ENCODE data around the gene JARID2. TPM values are rescaled to one million over a fixed set of nuclear protein-coding genes. Genes with fewer than 3 reads are reported as not detected.

Gene JARID2
- total RNA-seq, 1 donor from 2014 or later, result 17.9 TPM

DNA sequence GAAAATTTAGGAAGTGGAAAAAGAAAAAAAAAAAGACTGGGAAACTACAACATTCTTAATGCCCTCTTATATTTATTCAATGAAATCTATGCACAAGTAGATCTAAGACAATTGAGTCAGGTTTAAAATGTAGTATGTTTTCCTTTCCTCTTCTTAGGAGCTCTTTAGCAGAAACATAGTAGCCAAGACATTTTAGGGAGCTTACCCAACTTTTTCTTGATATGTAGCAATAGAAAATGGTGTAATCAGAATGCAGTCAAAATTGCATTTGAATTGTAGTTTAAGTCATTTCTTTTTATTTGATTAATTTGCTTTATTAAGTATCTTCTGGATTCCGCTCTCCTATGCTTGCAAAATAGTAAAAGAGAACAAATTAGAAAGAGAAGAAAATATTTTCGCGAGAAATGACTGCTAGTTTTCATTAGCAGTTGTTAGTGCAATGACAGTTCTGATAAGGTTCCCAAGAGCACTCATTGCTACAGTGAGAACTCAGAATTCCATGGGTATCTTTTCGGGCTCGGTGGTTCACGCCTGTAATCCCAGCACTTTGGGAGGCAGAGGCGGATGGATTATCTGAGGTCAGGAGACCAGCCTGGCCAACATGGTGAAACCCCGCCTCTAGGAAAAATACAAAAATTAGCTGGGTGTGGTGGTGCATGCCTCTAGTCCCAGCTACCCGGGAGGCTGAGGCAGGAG lies 52.2 kb downstream of the JARID2 start:
- intact Hi-C loops (cut with DNase I), result no loop called here
- no peak for TF ChIP-seq POLR2AphosphoS5 (IDR thresholded peaks at IDR 0.05; ENCODE audit: insufficient read depth in 1 of 2, low read depth in 1 of 2)
- TF ChIP-seq POLR2A (IDR thresholded peaks at IDR 0.05), result no peak
- TF ChIP-seq, protein P1, sequence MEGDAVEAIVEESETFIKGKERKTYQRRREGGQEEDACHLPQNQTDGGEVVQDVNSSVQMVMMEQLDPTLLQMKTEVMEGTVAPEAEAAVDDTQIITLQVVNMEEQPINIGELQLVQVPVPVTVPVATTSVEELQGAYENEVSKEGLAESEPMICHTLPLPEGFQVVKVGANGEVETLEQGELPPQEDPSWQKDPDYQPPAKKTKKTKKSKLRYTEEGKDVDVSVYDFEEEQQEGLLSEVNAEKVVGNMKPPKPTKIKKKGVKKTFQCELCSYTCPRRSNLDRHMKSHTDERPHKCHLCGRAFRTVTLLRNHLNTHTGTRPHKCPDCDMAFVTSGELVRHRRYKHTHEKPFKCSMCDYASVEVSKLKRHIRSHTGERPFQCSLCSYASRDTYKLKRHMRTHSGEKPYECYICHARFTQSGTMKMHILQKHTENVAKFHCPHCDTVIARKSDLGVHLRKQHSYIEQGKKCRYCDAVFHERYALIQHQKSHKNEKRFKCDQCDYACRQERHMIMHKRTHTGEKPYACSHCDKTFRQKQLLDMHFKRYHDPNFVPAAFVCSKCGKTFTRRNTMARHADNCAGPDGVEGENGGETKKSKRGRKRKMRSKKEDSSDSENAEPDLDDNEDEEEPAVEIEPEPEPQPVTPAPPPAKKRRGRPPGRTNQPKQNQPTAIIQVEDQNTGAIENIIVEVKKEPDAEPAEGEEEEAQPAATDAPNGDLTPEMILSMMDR (IDR thresholded peaks at IDR 0.05), result no peak
- no peak overlapping the region for H3K4me3 ChIP-seq
- no peaks in the 10 kb centered on the region for H3K27me3 ChIP-seq
- no peaks in the 10 kb centered on the region for H3K36me3 ChIP-seq
- no peak for DNase-seq (ENCODE audit: extremely low spot score in 2 of 2)
- no peaks in the 10 kb centered on the region for H3K9me3 ChIP-seq
- no peak overlapping the region for H3K27ac ChIP-seq
- H3K4me1 ChIP-seq, result peaks cover 29% of the 10 kb centered on the region

GRCh38 chr6:15299430-15300131 lies 53.7 kb downstream of the JARID2 start:
- H3K27ac ChIP-seq, result no peak overlapping the region
- H3K9me3 ChIP-seq, result no peaks in the 10 kb centered on the region
- intact Hi-C loops (cut with DNase I), result no loop called here
- no peak for DNase-seq (ENCODE audit: extremely low spot score in 2 of 2)
- H3K27me3 ChIP-seq, result no peaks in the 10 kb centered on the region
- no peaks in the 10 kb centered on the region for H3K36me3 ChIP-seq
- H3K4me1 ChIP-seq, result peaks cover 38% of the 10 kb centered on the region
- TF ChIP-seq POLR2AphosphoS5 (IDR thresholded peaks at IDR 0.05; ENCODE audit: insufficient read depth in 1 of 2, low read depth in 1 of 2) (no peak), POLR2A (IDR thresholded peaks at IDR 0.05) (no peak)
- TF ChIP-seq, protein P1 (IDR thresholded peaks at IDR 0.05), result no peak
- no peak overlapping the region for H3K4me3 ChIP-seq

DNA sequence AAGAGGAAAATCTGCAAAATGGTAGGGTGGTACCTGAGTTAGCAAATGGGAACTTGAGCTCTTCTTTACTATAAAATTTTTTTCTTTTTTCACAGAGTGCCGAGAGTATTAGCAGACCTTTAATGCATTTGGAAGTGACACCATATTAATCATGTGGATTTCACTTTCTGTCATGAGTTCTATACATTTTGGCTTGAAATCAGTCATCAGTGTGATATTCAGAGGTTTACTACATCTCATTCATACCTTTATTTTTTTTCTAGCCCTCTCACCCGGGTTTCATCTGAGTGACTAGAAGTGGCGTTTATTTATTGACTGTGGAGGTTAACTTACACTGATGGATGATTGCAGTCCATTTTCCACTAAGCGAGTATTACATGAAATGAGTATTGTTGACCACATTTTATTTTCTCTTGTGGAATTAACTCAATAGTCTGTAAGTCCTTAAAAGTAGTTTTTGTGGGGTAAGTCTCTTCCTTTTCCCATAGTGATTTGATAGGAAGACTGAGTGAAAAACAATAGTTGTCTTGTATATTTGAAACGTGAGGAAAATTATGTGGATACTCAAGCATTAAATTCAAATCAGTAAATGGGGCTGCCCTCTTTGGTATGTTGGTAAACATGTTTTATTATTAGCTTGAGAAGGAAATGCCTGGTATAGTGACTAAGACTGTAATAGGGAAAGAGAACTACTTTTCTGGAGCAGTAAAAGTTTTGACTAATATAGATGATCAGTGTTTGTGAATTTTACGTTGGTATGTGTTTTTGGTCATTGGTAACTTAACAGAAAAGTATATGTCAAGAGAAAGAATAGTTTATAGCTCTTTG lies 55.5 kb downstream of the JARID2 start:
- no peak for TF ChIP-seq POLR2A (IDR thresholded peaks at IDR 0.05)
- TF ChIP-seq, protein P1 (IDR thresholded peaks at IDR 0.05), result no peak
- TF ChIP-seq POLR2AphosphoS5 (IDR thresholded peaks at IDR 0.05; ENCODE audit: insufficient read depth in 1 of 2, low read depth in 1 of 2), result no peak
- no peaks in the 10 kb centered on the region for H3K27me3 ChIP-seq
- DNase-seq (ENCODE audit: extremely low spot score in 2 of 2), result no peak
- H3K4me1 ChIP-seq, result peaks cover 36% of the 10 kb centered on the region
- H3K36me3 ChIP-seq, result no peaks in the 10 kb centered on the region
- H3K4me3 ChIP-seq, result no peak overlapping the region
- intact Hi-C loops (cut with DNase I), result no loop called here
- H3K9me3 ChIP-seq, result no peaks in the 10 kb centered on the region
- H3K27ac ChIP-seq, result no peak overlapping the region

- Histone ChIP-seq H3K27ac (no peak overlapping the region), H3K27me3 (no peaks in the 10 kb centered on the region), H3K36me3 (no peaks in the 10 kb centered on the region), H3K9me3 (no peaks in the 10 kb centered on the region), H3K4me3 (no peak overlapping the region), H3K4me1 (peaks cover 39% of the 10 kb centered on the region)
- no peak for DNase-seq (ENCODE audit: extremely low spot score in 2 of 2)
- intact Hi-C loops (cut with DNase I), result no loop called here
- TF ChIP-seq POLR2AphosphoS5 (IDR thresholded peaks at IDR 0.05; ENCODE audit: insufficient read depth in 1 of 2, low read depth in 1 of 2), result no peak
Observed at GRCh38 chr6:15303162-15303919, 57.5 kb downstream of the JARID2 start.

GRCh38 chr6:15303920-15304291 lies 58.0 kb downstream of the JARID2 start:
- no peak overlapping the region for H3K27ac ChIP-seq

More at GRCh38 chr6:15303920-15304291, 58.0 kb downstream of the JARID2 start:
- H3K4me1 ChIP-seq, result peaks cover 43% of the 10 kb centered on the region
- H3K27me3 ChIP-seq, result no peaks in the 10 kb centered on the region
- no peak overlapping the region for H3K4me3 ChIP-seq
- H3K9me3 ChIP-seq, result no peaks in the 10 kb centered on the region
- intact Hi-C loops (cut with DNase I), result no loop called here
- no peak for DNase-seq (ENCODE audit: extremely low spot score in 2 of 2)
- TF ChIP-seq POLR2AphosphoS5 (IDR thresholded peaks at IDR 0.05; ENCODE audit: insufficient read depth in 1 of 2, low read depth in 1 of 2) (no peak), POLR2A (IDR thresholded peaks at IDR 0.05) (no peak)
- TF ChIP-seq, protein P1 (IDR thresholded peaks at IDR 0.05), result no peak
- H3K36me3 ChIP-seq, result no peaks in the 10 kb centered on the region
